Measurements from ENCODE around the gene LRRC37A.
"Not testable (repeated sequence)": the region's sequence is repeated elsewhere in the genome, so short reads cannot be mapped to it uniquely, and the experiment has no call there.

LRRC37A gene

DNA sequence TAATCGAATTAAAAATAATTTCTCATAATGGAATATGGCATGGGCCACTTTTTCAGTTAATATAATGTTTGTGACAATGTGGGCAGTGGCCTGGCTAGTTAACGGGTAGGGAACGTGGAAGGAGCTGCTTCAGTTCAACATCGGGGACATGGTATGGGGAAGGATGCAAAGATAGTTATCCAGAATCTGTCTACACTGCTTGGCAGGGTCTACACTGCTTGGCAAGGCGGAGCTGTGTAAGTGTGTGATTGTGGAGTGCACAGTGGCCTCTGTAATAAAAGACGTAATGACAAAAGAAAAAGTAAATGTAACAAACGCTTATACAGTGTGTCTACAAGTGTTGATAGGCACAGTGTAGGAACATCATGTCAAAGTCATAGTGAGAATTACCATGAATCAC, 7.3 kb upstream of the LRRC37A start:
- DNase-seq (ENCODE audit: low spot score), result not testable (repeated sequence)

GRCh38 chr17:46290906-46291546, 3.9 kb upstream of the LRRC37A start:
- DNase-seq (ENCODE audit: low spot score), result peak; percentile 13

DNA sequence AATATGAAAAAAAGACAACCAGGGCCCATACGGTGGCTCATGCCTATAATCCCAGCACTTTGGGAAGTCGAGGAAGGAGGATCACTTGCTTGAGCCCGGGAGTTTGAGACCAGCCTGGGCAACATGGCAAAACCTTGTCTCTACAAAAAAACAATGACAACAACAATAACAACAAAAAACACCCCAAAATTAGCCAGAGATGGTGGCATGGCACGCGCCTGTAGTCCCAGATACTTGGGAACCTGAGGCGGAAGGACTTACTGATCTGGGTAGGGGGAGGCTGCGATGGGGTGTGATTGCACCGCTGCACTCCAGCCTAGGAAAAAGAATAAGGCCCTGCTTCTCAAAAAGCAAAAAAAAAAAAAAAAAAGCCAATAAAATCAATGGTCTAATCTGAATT, 3.3 kb upstream of the LRRC37A start:
- not testable (repeated sequence) for DNase-seq (ENCODE audit: low spot score)

- not testable (repeated sequence) for DNase-seq (ENCODE audit: low spot score)
These were observed 46.3 kb downstream of the LRRC37A start for GRCh38 chr17:46341220-46341619.

DNA sequence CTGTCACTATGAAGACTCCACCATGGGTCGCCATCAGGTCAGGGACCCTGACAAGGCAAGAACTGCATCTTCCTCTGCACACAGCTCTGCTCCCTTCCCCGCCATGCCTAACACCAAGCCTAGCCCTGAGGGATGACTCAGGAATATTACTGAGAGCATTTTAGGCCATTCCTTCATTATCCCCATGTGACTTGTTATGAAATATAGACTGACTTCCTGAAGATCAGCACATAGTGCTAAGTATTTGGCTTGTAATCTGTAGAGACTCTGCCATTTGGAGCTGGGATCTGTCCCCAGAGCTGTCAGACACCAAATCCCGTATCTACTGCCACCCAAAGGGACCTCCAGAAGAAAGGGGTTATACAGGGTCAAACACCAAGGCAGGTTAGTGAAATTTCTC, 47.2 kb downstream of the LRRC37A start:
- not testable (repeated sequence) for DNase-seq (ENCODE audit: low spot score)

- DNase-seq (ENCODE audit: low spot score), result not testable (repeated sequence)
These were observed 53.4 kb downstream of the LRRC37A start for GRCh38 chr17:46348345-46348744.

DNA sequence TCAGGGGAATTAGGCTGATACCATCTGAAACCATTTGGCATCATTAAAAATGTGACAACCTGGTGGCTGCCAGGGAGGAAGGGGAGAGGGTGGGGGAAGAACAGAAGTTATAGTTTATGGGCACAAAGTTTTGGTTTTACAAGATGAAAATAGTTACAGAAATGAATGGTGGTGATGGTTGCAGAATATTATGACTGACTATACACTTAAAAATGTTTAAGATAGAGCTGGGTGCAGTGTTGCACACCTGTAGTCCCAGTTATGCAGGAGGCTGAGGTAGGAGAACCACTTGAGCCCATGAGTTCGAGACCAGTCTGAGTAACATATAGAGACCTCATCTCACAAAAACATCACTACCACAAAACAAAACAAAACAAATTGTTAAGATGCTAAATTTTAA, 54.1 kb downstream of the LRRC37A start:
- DNase-seq (ENCODE audit: low spot score), result not testable (repeated sequence)

- not testable (repeated sequence) for DNase-seq (ENCODE audit: low spot score)
These were observed 58.9 kb downstream of the LRRC37A start for GRCh38 chr17:46353856-46354255.

DNA sequence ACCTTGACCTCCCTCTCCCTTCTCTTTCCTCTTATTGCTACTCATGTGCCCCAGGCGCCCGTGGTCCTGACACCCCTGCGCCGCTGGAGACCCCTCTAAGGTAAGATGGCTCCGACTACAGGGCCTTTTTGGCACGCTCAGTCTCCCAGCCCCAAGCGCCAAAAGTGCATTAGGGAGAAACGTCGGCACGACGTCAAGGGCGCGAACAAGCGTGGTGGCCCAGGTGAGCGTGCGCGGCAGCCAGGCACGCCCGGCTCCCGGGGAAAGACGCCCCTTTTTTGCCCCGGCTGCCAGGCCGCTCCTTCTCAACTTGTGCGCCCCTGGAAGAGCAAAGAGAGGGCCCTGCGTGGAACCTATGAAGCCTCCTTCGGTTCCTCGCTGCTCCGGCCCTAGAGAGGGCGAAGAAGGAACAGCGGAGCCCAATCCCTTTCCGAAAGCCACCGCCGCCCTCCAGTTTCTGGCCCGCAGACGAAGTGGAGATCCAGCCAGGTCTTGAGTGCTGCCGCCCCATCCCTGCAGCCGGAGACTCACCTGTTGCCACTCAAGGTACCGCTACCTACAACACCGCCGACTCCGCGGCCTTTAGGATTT, 66.3 kb downstream of the LRRC37A start:
- DNase-seq (ENCODE audit: low spot score), result not testable (repeated sequence)

GRCh38 chr17:46361755-46362154, 66.8 kb downstream of the LRRC37A start, which contains the start of gene ARL17B:
Gene ARL17B (minus strand): TSS chr17:46361766. CDS start chr17:46358397, 3,369 bp downstream.
- peak; percentile 100 for DNase-seq (ENCODE audit: low spot score)

DNA sequence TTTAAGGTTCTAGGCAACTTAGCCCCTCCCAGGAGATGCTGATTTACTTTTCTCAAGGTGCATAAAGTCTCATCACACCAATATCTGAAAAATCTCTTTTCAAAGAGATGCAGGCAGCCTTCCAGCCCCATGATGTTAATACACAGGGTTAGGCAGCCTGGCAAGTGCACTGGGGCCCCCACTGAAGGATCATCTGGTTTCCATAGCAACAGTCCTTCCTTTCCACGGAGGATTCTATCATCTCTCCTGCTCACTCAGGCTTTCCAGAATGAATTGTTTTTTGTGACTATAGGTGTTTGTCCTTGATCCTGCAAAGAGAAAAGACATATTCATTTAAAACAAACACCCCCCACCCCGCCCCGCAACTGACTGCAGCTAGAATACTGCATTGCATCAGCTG, 72.6 kb downstream of the LRRC37A start:
- DNase-seq (ENCODE audit: low spot score), result not testable (repeated sequence)

DNA sequence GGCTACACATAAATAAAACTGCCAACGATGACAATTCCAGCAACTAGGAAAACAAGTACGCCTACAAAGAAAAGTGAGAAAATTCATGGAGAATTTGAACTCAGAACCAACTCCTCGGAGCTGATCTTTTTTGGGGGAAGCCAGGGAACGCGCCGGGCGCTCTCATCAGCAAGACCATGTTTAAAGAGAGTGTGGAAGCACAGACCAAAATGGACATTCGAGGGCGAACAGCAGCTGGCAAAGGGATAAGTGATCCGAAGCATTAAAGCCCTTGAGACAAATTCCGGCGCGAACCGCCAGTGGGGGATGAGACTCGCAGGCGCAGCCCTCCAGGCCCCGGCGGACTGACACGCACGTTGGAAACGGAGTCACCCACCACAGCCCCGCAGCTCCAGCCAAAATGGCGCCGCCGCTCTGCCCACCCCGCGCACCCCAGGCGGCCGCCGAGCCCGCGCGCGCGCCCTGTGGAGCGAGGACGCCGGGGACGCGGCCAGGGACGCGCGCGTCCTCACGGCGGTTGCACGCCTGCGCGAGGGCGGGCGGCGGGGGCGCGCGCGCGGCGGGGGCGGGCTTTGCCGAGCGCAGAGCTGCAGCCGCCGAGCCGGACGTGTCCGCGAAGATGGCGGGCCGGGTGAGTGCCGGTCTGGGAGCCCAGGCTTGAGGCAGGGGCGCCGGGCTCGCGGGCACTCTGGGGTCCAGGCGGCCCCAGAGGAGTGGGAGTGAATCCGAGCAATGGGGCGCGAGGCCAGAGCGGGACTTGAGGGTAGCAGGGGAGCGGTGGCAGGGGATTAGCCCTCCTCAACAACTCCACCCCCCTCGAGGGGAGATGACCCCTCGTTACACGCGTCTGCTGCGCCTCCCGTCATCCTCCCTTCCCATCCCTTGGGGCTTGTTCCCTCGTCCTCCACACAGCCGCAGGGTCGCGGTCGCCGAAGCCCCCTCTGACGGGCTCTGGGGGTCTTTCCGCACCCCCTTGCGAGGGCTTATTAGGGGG, 77.6 kb downstream of the LRRC37A start:
- DNase-seq (ENCODE audit: low spot score), result not testable (repeated sequence)

GRCh38 chr17:46373418-46373817, 78.5 kb downstream of the LRRC37A start:
- DNase-seq (ENCODE audit: low spot score), result not testable (repeated sequence)

DNA sequence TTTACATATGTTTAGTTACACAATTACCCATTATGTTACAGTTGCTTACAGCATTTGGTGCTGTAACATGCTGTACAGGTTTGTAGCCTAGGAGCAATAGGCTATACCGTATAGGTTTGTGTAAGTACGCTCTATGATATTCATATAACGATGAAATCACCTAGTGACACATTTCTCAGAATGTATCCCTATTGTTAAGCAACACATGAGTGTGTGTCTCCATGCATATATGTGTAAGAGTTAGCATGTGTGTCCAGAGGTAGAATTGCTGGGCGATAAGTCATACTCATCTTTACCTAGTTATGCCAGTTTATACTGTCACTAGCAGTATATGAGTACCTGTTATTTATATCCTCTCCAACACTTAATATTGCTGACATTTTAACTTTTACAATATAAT, 88.2 kb downstream of the LRRC37A start:
- not testable (repeated sequence) for DNase-seq (ENCODE audit: low spot score)

DNA sequence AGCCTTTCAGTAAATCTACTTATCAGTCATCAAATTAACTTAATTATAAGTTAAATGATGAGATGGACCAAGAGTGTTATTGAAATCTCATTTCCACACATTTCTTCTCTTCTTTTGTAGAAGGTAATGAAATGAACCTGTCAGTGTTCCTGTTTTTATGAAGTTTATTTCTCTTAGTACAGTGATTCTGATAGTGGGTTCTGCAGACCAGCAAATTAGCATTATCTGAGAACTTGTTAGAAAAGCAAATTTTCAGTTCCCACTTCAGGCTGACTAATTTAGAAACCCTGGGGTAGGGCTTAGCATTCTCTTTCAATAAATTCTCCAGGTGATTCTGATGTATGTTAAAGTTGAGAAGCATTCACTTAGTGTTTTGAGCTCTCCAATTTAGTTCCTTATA, 90.6 kb downstream of the LRRC37A start:
- not testable (repeated sequence) for DNase-seq (ENCODE audit: low spot score)

All from CD4-positive, alpha-beta T cell treated with Interleukin-2 at 100 ng/mL for 4 hours (primary cell).